T-cell (primary cell): ENCODE data around the gene HSP90B1. TPM values are rescaled to one million over a fixed set of nuclear protein-coding genes. Genes with fewer than 3 reads are reported as not detected.

ENCODE experiments used
- ATAC-seq, 4 experiments: fragments of 200-7000 bp in 3 of 4; fragments of 150-1000 bp in 1 of 4; cut with Tn5 transposase; replicated peaks in 1 of 4; 1 replicate in 3 of 4; 2 replicates in 1 of 4; pipeline ENCODE4 v1.10.0; 2021; ENCODE audit warnings: moderate library complexity in 3 of 4, mild to moderate bottlenecking in 2 of 4, moderate number of reproducible peaks in 1 of 4
- CTCF ChIA-PET, 2 donors: fragments of 300-600 bp; sonication (Branson Sonifier 250); formaldehyde crosslinking; loops; one replicate each; lab custom pipeline; 2022; ENCODE audit warnings: antibody characterized with exemption in 2 of 2; lab: Charles Lee
- POLR2A ChIA-PET, 2 donors: fragments of 300-600 bp; sonication (Branson Sonifier 250); formaldehyde crosslinking; loops; one replicate each; lab custom pipeline; 2022; ENCODE audit warnings: antibody characterized with exemption in 2 of 2; lab: Charles Lee
- DNase-seq, 35 experiments: peaks; one replicate each; pipeline versions ENCODE4 v3.0.0 to v3.0.0-alpha.2; 2013 to 2023
- H3K27ac ChIP-seq: one replicate; pipeline ENCODE4 v1.5.1; 2013; ENCODE audit warnings: low read length
- H3K27me3 ChIP-seq, 2 experiments: replicated peaks in 1 of 2; 1 replicate in 1 of 2; 2 replicates in 1 of 2; pipeline versions ENCODE4 v1.6.1 to v1.7.0; 2013; ENCODE audit warnings: low read length in 1 of 2, mixed read lengths in 1 of 2; ENCODE audit not compliant: control insufficient read depth in 2 of 2, insufficient read depth in 2 of 2; ENCODE audit errors: extremely low read depth in 1 of 2
- H3K36me3 ChIP-seq, 2 donors: 1 replicate in 1 of 2; 2 replicates in 1 of 2; pipeline versions ENCODE4 v1.6.1 to v1.7.0; 2013; ENCODE audit warnings: low read length in 1 of 2; ENCODE audit not compliant: control insufficient read depth in 2 of 2, insufficient read depth in 1 of 2; ENCODE audit errors: extremely low read depth in 1 of 2
- H3K4me1 ChIP-seq, 2 experiments: 1 replicate in 1 of 2; 2 replicates in 1 of 2; pipeline versions ENCODE4 v1.6.1 to v1.7.0; 2013; ENCODE audit warnings: low read length in 2 of 2, mixed read lengths in 1 of 2; ENCODE audit not compliant: insufficient read depth in 2 of 2, control insufficient read depth in 1 of 2; ENCODE audit errors: extremely low read depth in 1 of 2
- H3K4me3 ChIP-seq, 2 donors: 1 replicate in 1 of 2; 2 replicates in 1 of 2; pipeline versions ENCODE4 v1.5.1 to v1.7.0; 2013; ENCODE audit warnings: mild to moderate bottlenecking in 2 of 2, low read length in 1 of 2, moderate library complexity in 1 of 2; ENCODE audit not compliant: control insufficient read depth in 1 of 2; ENCODE audit errors: extremely low read depth in 1 of 2
- H3K9me3 ChIP-seq: 2 replicates; pipeline ENCODE4 v1.7.0; 2013
- H3K27ac Mint-ChIP-seq, 2 donors: one replicate each; pipeline ENCODE4 v1.8.0; 2020 to 2021; ENCODE audit warnings: mild to moderate bottlenecking in 2 of 2, mixed read lengths in 2 of 2
- H3K27me3 Mint-ChIP-seq, 2 donors: one replicate each; pipeline ENCODE4 v1.8.0; 2021 to 2022; ENCODE audit warnings: mixed read lengths in 2 of 2
- H3K36me3 Mint-ChIP-seq: one replicate; pipeline ENCODE4 v1.8.0; 2021; ENCODE audit warnings: mixed read lengths
- H3K4me1 Mint-ChIP-seq, 3 donors: one replicate each; pipeline ENCODE4 v1.8.0; 2020 to 2022; ENCODE audit warnings: mixed read lengths in 3 of 3, mild to moderate bottlenecking in 1 of 3
- H3K4me3 Mint-ChIP-seq, 3 donors: one replicate each; pipeline ENCODE4 v1.8.0; 2020 to 2022; ENCODE audit warnings: mild to moderate bottlenecking in 3 of 3, mixed read lengths in 3 of 3, moderate library complexity in 3 of 3
- H3K9me3 Mint-ChIP-seq, 3 donors: one replicate each; pipeline ENCODE4 v1.8.0; 2020 to 2022; ENCODE audit warnings: mixed read lengths in 3 of 3
- WGBS: methylation state at CpG from one replicate; pipeline ENCODE4 v1.1.5; 2013; ENCODE audit warnings: missing lambda C conversion rate; ENCODE audit not compliant: insufficient coverage; 5-methylcytosine and 5-hydroxymethylcytosine counted together
- total RNA-seq, 35 experiments: library from RNA in 6 of 35; stranded (reverse) in 6 of 35; fragments of 120-200 nt in 1 of 35; gene quantifications; one replicate each; pipeline versions ENCODE4 v1.2.1 to v1.2.4 and lab custom pipeline; 2013 to 2026

The HSP90B1 gene
- total RNA-seq, 5 donors from 2014 or later (not counting 1 experiment from before 2014, with no cell fraction given), result 240 to 310 (median 290) TPM

DNA sequence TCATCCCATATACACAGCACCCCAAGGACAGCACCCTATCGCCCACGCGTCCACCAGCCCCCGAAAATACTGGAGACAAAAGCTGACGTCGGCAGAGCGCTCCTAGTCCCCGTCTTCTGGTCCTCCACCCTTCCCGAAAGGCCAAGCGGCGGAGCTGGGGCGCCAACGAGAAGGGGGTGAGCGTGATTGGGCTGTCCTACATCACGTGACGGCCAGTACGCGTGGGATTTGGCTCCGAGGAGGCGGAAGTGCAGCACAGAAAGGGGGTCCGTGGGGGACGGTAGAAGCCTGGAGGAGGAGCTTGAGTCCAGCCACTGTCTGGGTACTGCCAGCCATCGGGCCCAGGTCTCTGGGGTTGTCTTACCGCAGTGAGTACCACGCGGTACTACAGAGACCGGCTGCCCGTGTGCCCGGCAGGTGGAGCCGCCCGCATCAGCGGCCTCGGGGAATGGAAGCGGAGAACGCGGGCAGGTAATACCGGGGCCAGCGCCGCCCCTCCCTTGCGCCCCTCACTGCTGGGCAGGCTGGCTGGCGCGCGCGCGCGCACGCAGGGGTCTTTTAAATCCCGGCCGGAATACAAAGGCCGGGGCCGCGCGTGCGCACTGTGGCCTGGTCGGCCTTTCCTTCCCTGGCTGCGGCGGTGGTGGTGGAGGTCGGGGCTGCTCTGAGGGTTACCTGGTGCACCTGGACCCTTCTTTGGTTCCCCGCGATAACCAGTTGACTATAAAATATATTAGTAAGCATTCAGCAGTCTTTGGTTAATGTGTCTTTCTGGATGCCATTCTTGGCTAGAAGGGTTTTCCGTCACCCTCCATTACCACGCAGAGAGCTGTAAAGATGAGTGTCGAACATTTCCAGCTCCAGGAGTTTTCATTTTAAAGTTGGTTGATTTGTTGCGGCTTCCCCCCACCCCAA is 35.6 kb downstream of the HSP90B1 start, which contains the start of gene TDG:
TDG (plus strand) TSS at position 283 of the 915 bp plus-strand sequence; CDS start at position 449, 166 bp downstream.
- peak within 1 kb of the TSS; percentile 68 to 86 for H3K4me3 ChIP-seq
- no peaks in the 10 kb centered on the region for H3K27me3 Mint-ChIP-seq
- peak; percentile 84 to 99 (median 97) for DNase-seq
- ATAC-seq, result peak; percentile 94 to 96 (median 94)
- ChIA-PET CTCF (interaction anchor here in 1 of 2 donors (0.5 to 2.2 kb wide), 8 partner anchors 9 to 174 kb away, joined by 3 to 23 read pairs (median 6); partner anchors contain the start of gene HSP90B1), POLR2A (interaction anchor here (0.5 to 3.0 kb wide), 8 partner anchors 8 to 1884 kb away, joined by 3 to 54 read pairs (median 4); partner anchors contain the start of genes HSP90B1 (in 1 of the 2) and NFYB (in 1 of the 2))
- H3K36me3 Mint-ChIP-seq, result peaks cover 11% of the 10 kb centered on the region
- peaks cover 58 to 69% (median 68%) of the 10 kb centered on the region in 3 donors for H3K4me1 Mint-ChIP-seq
- H3K9me3 ChIP-seq, result no peaks in the 10 kb centered on the region
- WGBS, result 2% methylated on average over 33 of the region's 64 CpGs
- H3K4me1 ChIP-seq, result peaks cover 16 to 38% of the 10 kb centered on the region in 2 experiments
- peak within 1 kb of the TSS; percentile 99 for H3K27ac Mint-ChIP-seq
- H3K36me3 ChIP-seq, result peaks cover 0 to 2% of the 10 kb centered on the region in 2 donors
- H3K9me3 Mint-ChIP-seq, result no peaks in the 10 kb centered on the region
- H3K4me3 Mint-ChIP-seq, result peak within 1 kb of the TSS; percentile 86 to 97 (median 97)
- no peaks in the 10 kb centered on the region for H3K27me3 ChIP-seq
- peak within 1 kb of the TSS; percentile 92 for H3K27ac ChIP-seq

DNA sequence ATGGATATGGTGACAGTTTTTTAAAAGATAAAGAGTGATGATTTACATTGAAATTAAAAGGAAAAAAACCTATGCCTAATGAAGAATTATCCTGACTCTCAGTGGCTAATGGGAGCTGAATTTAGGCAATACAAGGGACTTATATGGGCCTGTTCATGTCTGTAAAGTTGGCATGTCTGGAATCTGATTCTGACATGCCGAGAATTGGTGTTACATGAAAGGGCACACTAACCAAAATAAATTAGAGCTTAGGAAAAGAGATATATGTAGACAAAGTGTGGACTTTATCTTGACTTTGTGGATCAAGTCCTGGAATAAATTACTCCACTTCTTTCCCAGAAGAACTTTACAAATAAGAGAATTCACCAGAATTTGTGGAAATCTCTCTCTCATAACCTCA is 36.5 kb downstream of the HSP90B1 start:
- DNase-seq, result no peak
- H3K27me3 ChIP-seq, result no peaks in the 10 kb centered on the region
- H3K36me3 Mint-ChIP-seq, result peaks cover 11% of the 10 kb centered on the region
- H3K36me3 ChIP-seq, result peaks cover 0 to 2% of the 10 kb centered on the region in 2 donors
- peaks cover 16 to 38% of the 10 kb centered on the region in 2 experiments for H3K4me1 ChIP-seq
- H3K27ac Mint-ChIP-seq, result peak overlapping the region; percentile 99
- H3K9me3 Mint-ChIP-seq, result no peaks in the 10 kb centered on the region
- H3K27ac ChIP-seq, result peak overlapping the region; percentile 92
- H3K4me1 Mint-ChIP-seq, result peaks cover 67 to 77% (median 76%) of the 10 kb centered on the region in 3 donors
- no peaks in the 10 kb centered on the region for H3K27me3 Mint-ChIP-seq
- peak overlapping the region; percentile 86 to 97 (median 97) for H3K4me3 Mint-ChIP-seq
- no peak for ATAC-seq
- CTCF ChIA-PET, result interaction anchor here in 1 of 2 donors (0.5 to 2.2 kb wide), 7 partner anchors 10 to 655 kb away, joined by 4 to 23 read pairs (median 6); partner anchors contain the start of gene HSP90B1
- H3K4me3 ChIP-seq, result peak overlapping the region; percentile 68 to 86
- POLR2A ChIA-PET, result interaction anchor here in 1 of 2 donors (3.0 kb wide), 1 partner anchor 37 kb away, joined by 54 read pairs; the partner anchor contains the start of gene HSP90B1
- no peaks in the 10 kb centered on the region for H3K9me3 ChIP-seq
- WGBS, result no CpG with 5 or more reads among the region's 1 CpG

DNA sequence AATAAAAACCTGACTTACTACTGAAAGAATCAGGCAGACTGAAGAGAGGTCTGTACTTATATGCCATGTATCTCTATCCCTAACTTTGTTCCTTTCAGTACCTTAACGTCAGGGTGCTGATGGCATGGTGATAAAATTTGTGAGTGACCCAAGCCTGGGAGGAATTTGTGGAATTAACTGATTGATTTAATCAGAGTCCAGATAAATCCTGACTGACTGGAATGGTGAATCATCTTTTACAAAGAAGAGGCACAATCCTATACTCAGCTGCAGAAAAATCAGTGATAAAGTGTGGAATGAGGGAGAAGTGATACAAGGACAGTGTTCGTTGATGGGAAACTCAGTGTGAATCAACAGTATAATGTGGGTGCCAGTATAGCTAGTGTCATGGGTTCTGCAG is 39.2 kb downstream of the HSP90B1 start:
- ATAC-seq, result no peak
- Mint-ChIP-seq H3K27me3 (no peaks in the 10 kb centered on the region), H3K4me1 (peaks cover 77 to 85% (median 84%) of the 10 kb centered on the region in 3 donors), H3K27ac (no peak overlapping the region), H3K36me3 (peaks cover 13% of the 10 kb centered on the region), H3K9me3 (no peaks in the 10 kb centered on the region), H3K4me3 (peak overlapping the region in 2 of 3 donors; percentile 4 to 27)
- ChIA-PET POLR2A (interaction anchor here in 1 of 2 donors (1.2 kb wide), 1 partner anchor 13 kb away, joined by 3 read pairs; no protein-coding TSS in a partner anchor), CTCF (no interaction called here)
- Histone ChIP-seq H3K27ac (no peak overlapping the region), H3K4me3 (no peak overlapping the region), H3K9me3 (no peaks in the 10 kb centered on the region), H3K36me3 (peaks cover 0 to 2% of the 10 kb centered on the region in 2 donors), H3K27me3 (no peaks in the 10 kb centered on the region), H3K4me1 (peaks cover 16 to 47% of the 10 kb centered on the region in 2 experiments)
- 83% methylated on average over 1 of the region's 2 CpGs for WGBS
- DNase-seq, result no peak

DNA sequence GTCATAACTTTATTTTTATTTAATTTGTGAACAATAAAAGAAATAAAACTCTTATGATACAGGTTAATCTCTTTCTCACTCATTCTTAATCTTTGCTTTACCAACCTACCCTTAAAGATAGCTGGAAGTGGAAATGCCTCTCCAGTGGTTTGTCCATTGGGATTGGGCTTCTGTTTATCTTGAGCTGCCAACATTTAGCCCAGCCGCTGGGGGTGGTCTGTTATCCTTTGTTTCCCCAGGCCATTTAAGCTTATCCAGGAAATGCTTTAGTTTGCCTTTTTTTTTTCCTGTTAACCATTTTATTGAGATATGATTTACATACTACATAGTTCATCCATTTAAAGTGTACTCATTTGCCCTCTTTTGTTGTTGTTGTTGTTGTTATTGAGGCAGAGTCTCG is 43.7 kb downstream of the HSP90B1 start:
- Histone ChIP-seq H3K27ac (no peak overlapping the region), H3K9me3 (no peaks in the 10 kb centered on the region), H3K36me3 (peaks cover 0 to 20% of the 10 kb centered on the region in 2 donors), H3K4me1 (peaks cover under 1 to 23% of the 10 kb centered on the region in 2 experiments), H3K27me3 (no peaks in the 10 kb centered on the region), H3K4me3 (no peak overlapping the region)
- H3K27ac Mint-ChIP-seq, result no peak overlapping the region
- H3K9me3 Mint-ChIP-seq, result no peaks in the 10 kb centered on the region
- WGBS, result no CpG with 5 or more reads among the region's 2 CpGs
- no peak overlapping the region for H3K4me3 Mint-ChIP-seq
- ChIA-PET CTCF (interaction anchor here (1.1 to 1.2 kb wide), 2 partner anchors 24 to 135 kb away, joined by 3 read pairs; no protein-coding TSS in a partner anchor), POLR2A (interaction anchor here (0.5 to 1.0 kb wide), 5 partner anchors 9 to 72 kb away, joined by 3 to 6 read pairs (median 3); partner anchors contain the start of gene TDG (in 1 of the 2))
- DNase-seq (no peak), ATAC-seq (no peak)
- H3K27me3 Mint-ChIP-seq, result no peaks in the 10 kb centered on the region
- peaks cover 44 to 61% (median 61%) of the 10 kb centered on the region in 3 donors for H3K4me1 Mint-ChIP-seq
- peaks cover 27% of the 10 kb centered on the region for H3K36me3 Mint-ChIP-seq

DNA sequence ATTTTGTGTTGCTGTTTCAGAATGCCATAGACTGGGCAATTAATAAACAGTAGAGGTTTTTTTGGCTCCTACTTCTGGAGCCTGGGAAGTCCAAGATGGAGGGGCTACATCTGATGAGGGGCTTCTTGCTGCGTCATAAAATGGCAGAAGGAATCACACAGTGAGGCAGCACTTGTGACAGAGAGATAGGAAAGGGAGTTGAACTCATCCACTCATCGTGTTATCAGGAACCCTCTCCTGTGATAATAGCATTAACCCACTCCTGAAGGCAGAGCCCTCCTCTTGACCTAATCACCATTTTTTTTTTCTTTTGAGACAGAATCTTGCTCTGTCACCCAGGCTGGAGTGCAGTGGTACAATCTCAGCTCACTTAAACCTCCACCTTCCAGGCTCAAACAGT is 45.2 kb downstream of the HSP90B1 start:
- Mint-ChIP-seq H3K27ac (no peak overlapping the region), H3K27me3 (no peaks in the 10 kb centered on the region), H3K4me3 (no peak overlapping the region), H3K9me3 (no peaks in the 10 kb centered on the region), H3K4me1 (peaks cover 29 to 48% (median 47%) of the 10 kb centered on the region in 3 donors), H3K36me3 (peaks cover 34% of the 10 kb centered on the region)
- Histone ChIP-seq H3K36me3 (peaks cover 0 to 29% of the 10 kb centered on the region in 2 donors), H3K4me1 (peaks cover 0 to 19% of the 10 kb centered on the region in 2 experiments), H3K27me3 (no peaks in the 10 kb centered on the region), H3K9me3 (no peaks in the 10 kb centered on the region), H3K27ac (no peak overlapping the region), H3K4me3 (no peak overlapping the region)
- CTCF ChIA-PET, result no interaction called here
- DNase-seq (no peak), ATAC-seq (no peak)
- WGBS, result no CpG with 5 or more reads among the region's 2 CpGs
- POLR2A ChIA-PET, result no interaction called here
